CD4-positive, alpha-beta T cell treated with Interleukin-6 at 100 ng/mL for 8 hours (primary cell): ENCODE data around the gene ALDH3B2.

ENCODE experiments used
- DNase-seq: peaks from one replicate; pipeline ENCODE4 v3.0.0-alpha.2; 2020; ENCODE audit warnings: mixed read lengths, low spot score

The ALDH3B2 gene

DNA sequence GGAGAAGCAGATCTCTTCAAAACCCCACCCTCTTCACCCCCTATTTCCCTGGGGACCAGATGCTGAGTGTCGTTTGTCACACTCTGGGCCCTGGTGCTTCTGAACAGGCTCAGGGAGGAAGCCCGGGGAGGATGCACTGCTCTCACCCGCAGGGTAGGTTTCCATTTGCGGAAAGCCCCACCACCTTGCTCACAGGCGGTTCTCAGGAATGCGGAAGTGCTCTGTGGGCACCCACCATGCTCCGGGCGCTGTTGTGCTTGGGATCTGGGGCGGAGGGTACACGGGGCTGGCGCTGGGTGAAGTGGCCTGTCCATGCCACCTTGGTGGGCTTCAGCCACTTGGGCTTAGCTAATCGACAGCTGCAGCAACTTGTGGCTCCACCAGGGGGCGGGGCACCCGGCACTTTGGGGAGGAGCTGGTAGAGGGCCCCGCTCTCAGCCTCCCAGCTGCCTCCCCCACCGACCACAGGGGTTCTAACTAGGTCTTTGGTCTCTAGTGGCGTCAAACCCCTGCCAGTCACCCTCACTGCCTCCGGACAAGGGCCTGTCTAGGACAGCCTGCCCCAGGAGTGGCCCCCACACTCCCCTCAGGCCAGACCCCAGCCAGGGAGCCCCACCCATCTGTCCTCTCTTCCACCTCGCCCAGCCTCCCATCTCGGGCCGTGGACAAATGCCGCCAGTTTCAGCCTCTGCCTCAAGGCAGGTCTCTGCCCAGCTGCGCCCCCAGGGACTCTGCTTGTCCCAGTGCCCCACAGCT is 60.3 kb downstream of the ALDH3B2 start:
- DNase-seq: peak; percentile 86

DNA sequence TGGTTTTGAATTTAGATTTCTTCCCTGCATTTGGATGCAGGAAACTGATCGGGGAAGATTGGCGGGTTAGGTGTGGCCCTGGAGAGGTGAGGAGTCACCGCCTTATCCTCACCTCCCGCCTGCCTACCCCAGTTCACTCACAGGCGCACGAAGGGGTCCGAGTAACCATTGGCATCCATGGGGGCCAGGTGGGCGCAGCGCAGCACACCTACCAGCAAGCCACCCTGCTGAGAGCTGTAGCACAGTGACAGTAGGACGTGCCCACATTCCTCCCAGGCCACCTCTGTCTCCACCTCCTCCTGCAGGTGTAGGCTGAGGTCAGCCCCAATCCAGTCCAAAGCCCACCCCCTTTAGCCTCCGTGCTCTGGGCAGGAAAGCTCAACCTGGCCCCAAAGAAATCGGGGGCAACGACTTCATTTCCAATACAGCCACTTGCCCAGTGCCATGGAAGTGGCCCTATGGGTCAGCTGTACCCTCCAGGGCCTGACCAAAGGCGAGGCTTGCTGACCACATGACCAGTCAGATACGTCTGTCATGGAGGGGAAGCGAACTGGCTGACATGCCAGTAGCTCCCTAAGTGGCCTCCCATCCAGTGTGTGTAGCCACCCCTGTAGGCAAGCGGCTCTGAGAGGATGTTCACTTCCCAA is 61.0 kb downstream of the ALDH3B2 start:
- DNase-seq: no peak

DNA sequence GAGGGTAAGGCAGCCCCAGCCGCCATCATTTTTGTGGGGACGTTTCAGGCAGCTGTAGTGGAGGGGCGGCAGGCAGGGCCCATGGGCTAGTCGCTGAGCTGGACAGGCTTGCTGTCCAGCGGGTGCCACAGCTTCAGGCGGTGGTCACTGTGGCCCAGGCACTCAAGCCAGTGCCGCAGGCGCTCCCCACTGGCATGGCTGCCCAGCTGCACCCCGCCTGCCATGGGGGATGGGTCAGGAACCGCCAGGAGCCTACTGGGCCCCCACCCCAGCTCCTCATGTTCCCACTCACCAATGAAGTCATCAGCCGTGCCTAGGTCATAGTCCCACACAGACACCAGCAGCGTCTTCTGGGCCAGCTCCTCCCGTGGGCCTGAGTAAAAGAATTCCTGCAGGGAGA is 61.7 kb downstream of the ALDH3B2 start:
- no peak for DNase-seq
